Measurements from ENCODE around the gene EIF4E1B.

GRCh38 chr5:176625512-176625911, 5.0 kb upstream of the EIF4E1B start:
- TF ChIP-seq CTCF (conservative IDR thresholded peaks at IDR 0.05 in 1 of 2, IDR thresholded peaks at IDR 0.05 in 1 of 2; ENCODE audit: extremely low read depth in 1 of 2, insufficient read depth in 1 of 2, low read depth in 1 of 2, low read length in 2 of 2): no peak
- no peak for TF ChIP-seq EZH2 (IDR thresholded peaks at IDR 0.05; ENCODE audit: borderline replicate concordance, low read length)
